ENCODE data around the gene CLIP3.

GRCh38 chr19:36010402-36010801 lies 22.3 kb downstream of the CLIP3 start:
- TF ChIP-seq GABPA (IDR thresholded peaks at IDR 0.05 in 1 of 2, conservative IDR thresholded peaks at IDR 0.05 in 1 of 2) = no peak
- no peak for TF ChIP-seq CTCF (IDR thresholded peaks at IDR 0.05; ENCODE audit: low read depth, low read length, missing input control)
- TF ChIP-seq MAX (IDR thresholded peaks at IDR 0.05) = no peak
- TF ChIP-seq SP1 (IDR thresholded peaks at IDR 0.05) = no peak
- no peak for TF ChIP-seq TAF1 (conservative IDR thresholded peaks at IDR 0.05)
- no peak for TF ChIP-seq RXRA (IDR thresholded peaks at IDR 0.05)
- no peak for TF ChIP-seq JUND (IDR thresholded peaks at IDR 0.05)
- no peak for TF ChIP-seq YY1 (IDR thresholded peaks at IDR 0.05)
- no peak for TF ChIP-seq FOXA1 (IDR thresholded peaks at IDR 0.05)
- no peak for TF ChIP-seq ZBTB33 (IDR thresholded peaks at IDR 0.05)
- no peak for TF ChIP-seq ATF3 (IDR thresholded peaks at IDR 0.05)
- no peak for TF ChIP-seq REST (IDR thresholded peaks at IDR 0.05)
- no peak for TF ChIP-seq RAD21 (IDR thresholded peaks at IDR 0.05)

All from liver (tissue), 3 donors.